ENCODE results near the gene FYB2.

GRCh38 chr1:56867491-56867890 lies 48.3 kb upstream of the FYB2 start:
- TF ChIP-seq CTCF (IDR thresholded peaks at IDR 0.05): no peak
- TF ChIP-seq POLR2AphosphoS5 (IDR thresholded peaks at IDR 0.05): no peak
- TF ChIP-seq POLR2A (IDR thresholded peaks at IDR 0.05): no peak
